DMS53 treated with DMSO at 0.1 percent for 48 hours (cell line): ENCODE results near the gene SPAAR.
"Not testable (repeated sequence)": the region's sequence is repeated elsewhere in the genome, so short reads cannot be mapped to it uniquely, and the experiment has no call there.

Source experiments
- DNase-seq: peaks from one replicate; lab custom pipeline; 2025; ENCODE audit not compliant: unreplicated experiment; lab: John Stamatoyannopoulos, UW

Gene SPAAR

GRCh38 chr9:35903049-35903448 is 6.2 kb upstream of the SPAAR start:
- DNase-seq, result peak; percentile 45

DNA sequence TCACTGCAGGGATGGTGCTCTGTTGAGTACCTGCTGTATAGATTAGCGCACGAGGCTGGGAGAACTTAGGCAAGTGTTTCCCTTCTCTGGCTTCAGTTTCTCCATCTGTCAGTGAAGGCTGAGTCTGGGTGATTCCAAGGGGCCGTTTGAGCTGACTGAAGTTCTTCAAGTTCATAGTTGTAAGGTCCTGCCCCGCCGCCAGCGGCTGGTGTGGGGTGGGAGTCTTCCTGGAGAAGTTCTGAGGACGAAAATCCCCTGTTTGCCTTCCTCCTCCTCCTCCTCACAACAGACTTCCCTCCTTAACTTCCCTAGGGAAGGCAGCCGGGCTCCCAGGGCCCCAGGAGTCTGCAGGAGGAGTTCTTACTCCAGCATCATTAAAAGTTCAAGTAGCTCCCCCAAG is 5.0 kb upstream of the SPAAR start:
- no peak for DNase-seq

DNA sequence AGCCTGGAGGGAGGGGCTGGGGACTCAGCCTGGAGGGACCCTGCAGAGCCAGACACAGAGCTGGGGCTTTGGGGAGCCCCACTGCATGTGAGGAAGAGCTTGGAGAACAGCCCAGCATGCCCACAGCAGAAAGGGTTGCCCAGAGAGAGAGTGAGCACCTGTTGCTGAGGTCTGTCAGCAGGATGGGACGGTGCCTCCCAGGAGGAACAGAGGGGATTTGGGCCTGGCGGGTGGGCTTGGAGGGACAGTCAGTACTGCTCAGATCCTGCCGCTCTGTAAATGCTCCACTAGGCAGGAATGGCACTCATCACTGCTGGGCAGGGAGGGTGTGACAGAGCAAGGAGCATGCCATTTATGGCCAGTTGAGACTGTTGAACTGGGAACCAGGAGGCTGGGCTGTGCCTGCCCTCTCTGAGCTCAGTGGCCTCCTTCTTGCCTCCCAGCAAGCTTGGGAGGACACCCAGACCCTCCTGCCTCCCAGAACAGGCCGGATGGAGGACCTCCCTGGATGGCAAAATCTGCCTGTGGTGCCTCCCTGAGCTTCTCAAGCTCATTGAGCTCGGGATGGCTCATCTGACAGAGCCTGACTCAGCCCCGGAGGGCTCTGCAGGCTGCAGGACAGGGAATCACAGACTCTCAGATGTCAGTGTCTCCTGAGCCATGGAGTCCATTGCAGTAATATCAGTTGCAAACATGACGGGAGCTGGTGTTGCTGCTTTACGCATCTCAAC is 4.1 kb upstream of the SPAAR start:
- no peak for DNase-seq

DNA sequence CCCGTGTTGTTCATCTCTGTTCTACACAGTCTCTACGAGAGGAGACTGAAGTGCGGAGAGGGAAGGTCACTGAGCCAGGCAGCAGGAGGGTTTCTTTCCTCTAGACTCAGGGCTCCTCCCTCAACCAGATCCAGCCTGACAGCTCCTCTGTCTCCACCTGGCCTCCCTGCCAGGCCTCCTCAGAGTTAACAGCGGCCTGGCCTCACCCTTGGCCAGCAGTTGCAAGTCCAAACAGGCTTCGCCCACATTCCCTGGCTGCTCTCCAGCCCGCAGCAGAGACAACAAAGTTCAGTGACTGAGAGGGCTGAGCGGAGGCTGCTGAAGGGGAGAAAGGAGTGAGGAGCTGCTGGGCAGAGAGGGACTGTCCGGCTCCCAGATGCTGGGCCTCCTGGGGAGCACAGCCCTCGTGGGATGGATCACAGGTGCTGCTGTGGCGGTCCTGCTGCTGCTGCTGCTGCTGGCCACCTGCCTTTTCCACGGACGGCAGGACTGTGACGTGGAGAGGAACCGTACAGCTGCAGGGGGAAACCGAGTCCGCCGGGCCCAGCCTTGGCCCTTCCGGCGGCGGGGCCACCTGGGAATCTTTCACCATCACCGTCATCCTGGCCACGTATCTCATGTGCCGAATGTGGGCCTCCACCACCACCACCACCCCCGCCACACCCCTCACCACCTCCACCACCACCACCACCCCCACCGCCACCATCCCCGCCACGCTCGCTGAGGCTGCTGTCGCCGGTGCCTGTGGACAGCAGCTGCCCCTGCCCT is 3.2 kb upstream of the SPAAR start, which contains the start of gene HRCT1:
Gene HRCT1, plus strand, starts transcription at position 291 of the 768 bp plus-strand sequence. Its CDS starts 86 bp downstream, at position 377.
- no peak for DNase-seq

DNA sequence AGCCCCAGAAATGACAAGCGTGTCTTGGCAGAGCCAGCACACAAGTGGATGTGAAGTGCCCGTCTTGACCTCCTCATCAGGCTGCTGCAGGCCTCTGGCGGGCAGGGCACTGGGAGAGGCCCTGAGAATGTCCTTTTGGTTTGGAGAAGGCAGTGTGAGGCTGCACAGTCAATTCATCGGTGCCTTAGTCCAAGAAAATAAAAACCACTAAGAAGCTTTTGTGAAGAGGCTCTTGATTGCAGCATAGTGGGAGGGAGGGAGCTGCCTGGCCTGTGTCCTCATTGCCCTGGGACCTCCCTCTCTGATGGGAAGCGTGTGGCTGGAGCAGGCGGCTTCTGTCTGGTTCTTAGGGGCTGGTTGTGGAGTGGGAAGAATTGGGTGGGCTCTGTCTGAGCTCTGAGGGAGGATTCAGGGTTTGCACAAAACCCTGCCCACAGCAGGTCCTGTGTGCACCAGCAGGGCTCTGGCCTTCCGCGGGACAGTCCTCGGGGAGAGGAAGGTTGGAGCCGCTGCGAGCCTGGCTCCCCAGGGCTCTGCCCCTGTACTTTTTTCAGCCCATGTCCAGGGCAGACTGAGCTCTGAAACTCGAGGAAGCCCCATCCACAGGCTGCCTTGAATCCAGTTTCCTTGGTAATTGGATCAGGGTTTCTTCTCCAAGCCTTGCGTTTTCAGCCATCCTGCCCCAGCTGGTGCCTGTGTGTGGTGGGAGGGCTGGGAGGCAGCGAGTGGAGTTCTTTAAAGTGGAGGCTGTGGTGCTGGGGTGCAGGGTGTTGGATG is 2.2 kb upstream of the SPAAR start:
- DNase-seq, result no peak

- DNase-seq, result no peak
Measured at GRCh38 chr9:35907711-35908503, 1.4 kb upstream of the SPAAR start.

DNA sequence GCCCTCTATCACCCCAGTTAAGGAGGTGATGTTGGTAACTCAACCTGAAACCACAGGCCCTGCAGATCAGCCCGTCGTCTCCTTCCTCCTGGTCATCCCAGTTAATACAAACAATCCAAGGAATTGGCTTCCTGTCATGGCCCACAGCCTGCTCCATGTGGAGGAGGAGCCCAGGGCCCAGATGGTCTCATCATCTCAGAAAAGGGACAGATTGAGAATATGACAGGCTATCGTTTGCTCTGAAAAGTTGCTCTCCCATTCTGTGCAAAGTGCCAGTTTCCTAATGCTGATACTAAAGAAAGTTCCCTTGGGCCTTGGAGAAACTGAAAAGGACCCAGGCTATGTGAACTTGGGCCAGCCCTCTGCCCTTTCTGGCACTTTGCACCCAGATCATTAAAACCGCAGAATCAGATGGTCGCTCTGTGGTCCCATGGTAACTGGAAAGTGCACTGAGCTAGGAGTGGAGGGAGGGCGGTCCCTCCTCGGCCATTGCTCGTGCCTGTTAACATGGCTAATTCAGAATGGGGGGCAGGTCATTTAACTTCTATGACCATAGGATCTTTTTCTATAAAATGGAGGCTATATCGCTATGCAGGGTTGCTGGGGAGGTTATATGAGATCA is 675 bp upstream of the SPAAR start:
- DNase-seq, result no peak

DNA sequence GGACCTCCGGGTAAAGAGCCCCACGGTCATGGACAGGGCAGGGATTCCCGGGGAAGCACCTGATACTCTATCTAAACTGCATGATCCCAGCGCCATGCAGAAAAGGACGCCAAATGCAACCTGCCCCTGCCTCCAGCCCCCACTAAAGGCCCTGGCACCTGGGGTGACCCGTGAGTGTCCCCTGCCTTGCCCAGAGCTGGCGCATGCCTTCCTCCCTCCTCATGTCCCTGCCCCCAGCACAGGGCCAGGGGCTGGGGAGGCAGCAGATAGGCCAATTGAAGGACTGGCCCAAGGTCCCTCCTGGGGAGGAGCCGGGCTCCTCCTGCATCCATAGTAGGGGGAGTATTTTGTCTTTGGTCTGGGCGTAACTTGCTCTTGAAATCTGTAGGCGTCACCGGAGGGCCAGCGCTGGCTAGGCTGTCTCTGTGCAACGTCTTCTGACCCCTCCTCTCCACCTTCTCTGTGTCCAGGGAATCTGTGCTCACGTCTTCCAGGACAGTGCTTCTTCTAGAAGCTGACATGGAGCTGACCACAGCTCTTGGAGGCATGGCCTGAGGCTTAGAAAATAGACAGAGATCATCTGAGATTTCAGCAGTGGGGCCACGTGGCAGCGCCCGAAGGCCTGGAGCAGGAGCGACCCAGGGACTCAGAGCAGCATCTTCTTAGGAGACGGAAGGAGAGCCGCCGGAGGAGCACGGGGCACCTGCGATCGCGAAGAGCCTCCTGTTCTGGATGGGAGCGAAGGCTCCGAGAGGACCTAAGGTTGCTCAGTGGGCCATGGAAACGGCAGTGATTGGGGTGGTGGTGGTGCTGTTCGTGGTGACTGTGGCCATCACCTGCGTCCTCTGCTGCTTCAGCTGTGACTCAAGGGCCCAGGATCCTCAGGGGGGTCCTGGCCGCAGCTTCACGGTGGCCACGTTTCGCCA is 660 bp downstream of the SPAAR start:
- no peak for DNase-seq

DNA sequence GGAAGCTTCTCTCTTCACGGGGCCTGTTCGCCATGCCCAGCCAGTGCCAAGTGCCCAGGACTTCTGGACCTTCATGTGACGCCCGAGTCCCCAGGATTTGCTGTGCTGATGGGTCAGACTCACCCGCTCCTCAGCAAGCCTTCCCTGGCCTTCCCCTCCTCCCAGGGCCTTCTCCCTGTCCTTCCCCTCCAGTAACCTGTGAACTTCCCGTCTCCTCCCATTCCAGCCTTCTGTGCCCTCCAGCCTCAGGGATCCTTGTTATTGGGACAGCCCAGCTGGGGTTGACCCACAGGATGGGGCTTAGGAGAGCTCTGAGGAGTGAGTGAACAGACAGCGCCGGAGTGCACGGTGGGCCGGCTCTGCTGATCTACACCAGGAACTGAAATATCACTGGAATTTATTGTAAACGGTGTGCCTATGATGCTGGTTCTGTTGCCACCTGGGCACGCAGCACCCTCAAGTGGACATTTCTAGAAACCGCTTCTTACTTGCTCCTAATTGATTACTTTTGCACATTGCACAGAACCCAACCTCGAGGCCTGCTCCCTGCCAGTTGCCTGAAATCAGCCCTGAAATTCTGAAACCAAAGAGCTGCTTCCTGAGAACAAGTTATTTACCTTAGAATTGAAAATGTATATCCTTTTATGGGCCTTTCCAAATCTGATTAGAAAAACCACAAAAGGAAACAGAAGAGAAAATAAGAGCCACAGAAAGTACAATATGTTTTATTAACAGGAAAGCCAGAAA is 1.5 kb downstream of the SPAAR start:
- peak; percentile 40 for DNase-seq

DNA sequence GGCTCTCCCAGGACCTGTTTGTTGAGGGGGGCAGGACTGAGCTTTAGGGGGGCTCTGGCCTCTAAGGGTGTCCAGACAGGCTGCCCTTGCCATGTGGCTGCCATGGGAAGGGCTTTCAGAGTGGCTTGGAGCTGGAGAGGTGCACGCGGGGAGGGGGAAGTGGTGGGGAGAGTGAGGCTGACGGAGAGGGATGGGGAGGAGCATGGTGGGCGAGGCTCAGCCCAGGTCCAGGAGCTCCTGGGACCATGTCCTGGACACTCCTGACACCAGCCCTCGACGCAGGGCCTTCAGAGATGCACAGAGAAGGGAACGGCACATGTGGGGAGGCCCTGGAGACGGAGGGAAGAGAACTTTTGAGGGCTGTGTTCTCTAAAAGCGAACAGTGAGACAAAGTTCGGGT is 2.4 kb downstream of the SPAAR start:
- DNase-seq, result no peak

GRCh38 chr9:35912791-35913400 is 3.6 kb downstream of the SPAAR start:
- no peak for DNase-seq

- DNase-seq, result not testable (repeated sequence)
Measured at GRCh38 chr9:35913429-35913828, 4.1 kb downstream of the SPAAR start.

- DNase-seq, result no peak
Measured at GRCh38 chr9:35914301-35914807, 5.1 kb downstream of the SPAAR start.

GRCh38 chr9:35915681-35916294 is 6.5 kb downstream of the SPAAR start:
- DNase-seq, result no peak

- DNase-seq, result no peak
Measured at GRCh38 chr9:35917261-35917660, 8.0 kb downstream of the SPAAR start.

GRCh38 chr9:35918780-35919179 is 9.5 kb downstream of the SPAAR start:
- no peak for DNase-seq

- no peak for DNase-seq
Measured at GRCh38 chr9:35919212-35920008, 10.1 kb downstream of the SPAAR start.
